Thoracic aorta (tissue), 2 donors: Measurements from ENCODE around the gene DACT3. TPM values are rescaled to one million over a fixed set of nuclear protein-coding genes. Genes with fewer than 3 reads are reported as not detected.

Source experiments
- ATAC-seq: fragments of 150-250 bp; one replicate; pipeline ENCODE4 v1.8.0; 2017; ENCODE audit warnings: low read depth; ENCODE audit not compliant: insufficient number of reproducible peaks, low FRiP score
- DNase-seq: peaks from one replicate; pipeline ENCODE4 v3.0.0-alpha.2; 2020; ENCODE audit warnings: low spot score
- H3K27ac ChIP-seq, 2 donors: fragments of 200-600 bp; sonication (generic); 1 replicate in 1 of 2; 2 replicates in 1 of 2; pipeline ENCODE4 v1.5.1; 2016; ENCODE audit warnings: mild to moderate bottlenecking in 2 of 2, moderate library complexity in 2 of 2
- H3K27me3 ChIP-seq: fragments of 200-600 bp; sonication (generic); replicated peaks from 2 replicates; pipeline ENCODE4 v1.6.0; 2016; ENCODE audit warnings: mild to moderate bottlenecking; ENCODE audit not compliant: insufficient read depth
- H3K36me3 ChIP-seq: fragments of 200-600 bp; sonication (generic); one replicate; pipeline ENCODE4 v1.5.1; 2016
- H3K4me1 ChIP-seq, 2 donors: fragments of 200-600 bp; sonication (generic); 1 replicate in 1 of 2; 2 replicates in 1 of 2; pipeline versions ENCODE4 v1.5.1 to v1.6.0; 2016; ENCODE audit warnings: low read depth in 2 of 2, mild to moderate bottlenecking in 1 of 2; ENCODE audit not compliant: control insufficient read depth in 1 of 2
- H3K4me3 ChIP-seq: fragments of 200-600 bp; sonication (generic); 2 replicates; pipeline ENCODE4 v1.5.1; 2016; ENCODE audit warnings: mild to moderate bottlenecking
- H3K9me3 ChIP-seq: fragments of 200-600 bp; sonication (generic); 2 replicates; pipeline ENCODE4 v1.5.1; 2016
- total RNA-seq, 2 donors: library from RNA; depleted of rRNA; stranded (reverse); fragments of >200 nt; gene quantifications; one replicate each; pipeline versions ENCODE4 v1.1.0 to v1.2.3, GENCODE V29; 2016
- TF ChIP-seq, protein P1 (sequence below): fragments of 200-600 bp; sonication (generic); IDR thresholded peaks from one replicate; pipeline ENCODE4 v1.5.1; 2019; ENCODE audit warnings: antibody characterized with exemption

Gene DACT3
- total RNA-seq, 2 donors from 2014 or later, result 118 to 138 TPM

DNA sequence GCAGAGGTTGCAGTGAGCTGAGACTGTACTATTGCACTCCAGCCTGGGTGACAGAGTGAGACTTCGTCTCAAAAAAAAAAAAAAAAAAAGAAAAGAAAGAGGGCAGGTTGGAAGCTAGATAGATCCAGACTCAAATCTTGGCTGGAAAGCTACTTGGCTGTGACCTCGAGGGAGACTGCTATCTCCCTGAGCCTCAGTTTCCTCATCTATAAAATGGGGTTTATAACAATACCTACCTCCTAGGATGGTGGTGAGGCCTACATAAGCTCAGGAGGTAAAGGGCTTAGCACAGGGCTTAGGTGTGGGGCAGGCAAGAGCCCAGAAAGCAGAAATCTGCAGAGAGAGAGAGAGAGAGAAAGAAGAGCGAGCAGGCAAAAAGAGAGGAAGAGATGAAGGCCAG lies 24.2 kb upstream of the DACT3 start:
- Histone ChIP-seq H3K27me3 (no peaks in the 10 kb centered on the region), H3K9me3 (no peaks in the 10 kb centered on the region), H3K4me1 (no peaks in the 10 kb centered on the region), H3K27ac (no peak overlapping the region), H3K36me3 (peaks cover 55% of the 10 kb centered on the region), H3K4me3 (no peak overlapping the region)
- TF ChIP-seq, protein P1, sequence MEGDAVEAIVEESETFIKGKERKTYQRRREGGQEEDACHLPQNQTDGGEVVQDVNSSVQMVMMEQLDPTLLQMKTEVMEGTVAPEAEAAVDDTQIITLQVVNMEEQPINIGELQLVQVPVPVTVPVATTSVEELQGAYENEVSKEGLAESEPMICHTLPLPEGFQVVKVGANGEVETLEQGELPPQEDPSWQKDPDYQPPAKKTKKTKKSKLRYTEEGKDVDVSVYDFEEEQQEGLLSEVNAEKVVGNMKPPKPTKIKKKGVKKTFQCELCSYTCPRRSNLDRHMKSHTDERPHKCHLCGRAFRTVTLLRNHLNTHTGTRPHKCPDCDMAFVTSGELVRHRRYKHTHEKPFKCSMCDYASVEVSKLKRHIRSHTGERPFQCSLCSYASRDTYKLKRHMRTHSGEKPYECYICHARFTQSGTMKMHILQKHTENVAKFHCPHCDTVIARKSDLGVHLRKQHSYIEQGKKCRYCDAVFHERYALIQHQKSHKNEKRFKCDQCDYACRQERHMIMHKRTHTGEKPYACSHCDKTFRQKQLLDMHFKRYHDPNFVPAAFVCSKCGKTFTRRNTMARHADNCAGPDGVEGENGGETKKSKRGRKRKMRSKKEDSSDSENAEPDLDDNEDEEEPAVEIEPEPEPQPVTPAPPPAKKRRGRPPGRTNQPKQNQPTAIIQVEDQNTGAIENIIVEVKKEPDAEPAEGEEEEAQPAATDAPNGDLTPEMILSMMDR, result no peak
- DNase-seq (no peak), ATAC-seq (no peak)

DNA sequence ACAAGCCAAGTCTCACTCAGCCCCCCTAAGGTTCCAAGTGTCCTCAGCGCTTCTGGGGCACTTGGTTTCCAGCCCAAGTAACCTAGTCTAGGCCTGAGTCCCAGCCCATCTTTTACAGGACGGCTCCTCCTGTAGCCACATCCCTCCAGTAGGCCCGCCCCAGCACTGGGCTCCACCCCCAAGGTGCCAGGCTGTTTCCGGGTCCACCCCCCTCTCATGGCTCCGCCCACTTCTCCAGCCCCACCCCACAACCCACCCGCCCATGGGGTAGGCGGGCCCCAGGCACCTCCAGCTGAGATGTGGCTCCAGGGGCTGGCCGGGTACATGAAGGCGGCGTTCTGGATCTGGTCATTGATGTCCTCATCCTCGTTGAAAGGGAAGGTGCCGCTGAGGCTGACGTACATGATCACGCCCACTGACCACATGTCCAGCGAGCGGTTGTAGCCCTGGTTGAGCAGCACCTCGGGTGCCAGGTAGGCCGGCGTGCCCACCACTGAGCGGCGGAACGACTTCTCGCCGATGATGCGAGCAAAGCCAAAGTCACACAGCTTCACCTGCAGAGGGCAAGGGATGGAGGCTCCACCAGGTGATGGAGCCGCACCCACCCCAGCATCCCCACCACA lies 17.2 kb upstream of the DACT3 start:
- TF ChIP-seq, protein P1, result no peak
- DNase-seq (no peak), ATAC-seq (no peak)
- H3K27ac ChIP-seq, result no peak overlapping the region
- H3K27me3 ChIP-seq, result no peaks in the 10 kb centered on the region
- no peaks in the 10 kb centered on the region for H3K9me3 ChIP-seq
- H3K36me3 ChIP-seq, result peaks cover 35% of the 10 kb centered on the region
- no peaks in the 10 kb centered on the region for H3K4me1 ChIP-seq
- H3K4me3 ChIP-seq, result no peak overlapping the region

DNA sequence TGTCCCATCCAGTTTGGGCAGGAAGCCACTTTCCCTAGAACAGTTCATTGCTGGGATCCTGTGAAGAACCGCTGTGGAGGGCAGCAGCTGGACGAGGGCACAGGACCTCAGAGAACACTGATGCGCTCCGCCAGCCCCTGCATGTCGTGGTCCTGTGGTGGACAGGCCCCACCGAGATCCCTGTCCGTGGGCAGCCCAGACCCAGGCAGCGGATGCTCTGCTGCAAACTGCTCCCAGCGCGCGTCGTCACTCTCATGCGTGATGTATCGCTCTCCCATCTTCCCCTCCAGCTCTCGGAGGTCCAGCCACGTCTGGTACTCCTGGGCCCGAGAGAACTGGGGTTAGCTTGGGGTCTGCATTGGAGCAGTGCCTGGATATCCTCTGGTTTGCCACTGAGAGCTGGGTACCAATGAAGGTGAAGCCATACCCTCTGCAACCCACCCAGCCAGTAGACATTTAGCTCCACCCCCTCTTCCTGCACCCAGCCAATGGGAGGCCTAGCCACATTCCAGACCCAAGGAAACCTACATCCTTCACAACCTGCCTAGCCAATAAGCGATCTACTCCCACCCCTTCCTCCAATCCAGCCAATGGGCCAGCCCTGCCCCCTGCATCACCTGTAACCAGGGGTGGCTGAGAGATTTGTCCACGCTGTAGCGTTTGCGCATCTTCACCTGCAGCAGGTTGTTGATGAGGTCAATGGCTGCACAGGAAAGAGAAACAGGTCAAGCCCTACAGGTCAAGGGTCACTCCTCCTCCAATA lies 13.6 kb upstream of the DACT3 start:
- H3K27ac ChIP-seq, result no peak overlapping the region
- H3K4me1 ChIP-seq, result no peaks in the 10 kb centered on the region
- H3K4me3 ChIP-seq, result no peak overlapping the region
- TF ChIP-seq, protein P1, result no peak
- H3K27me3 ChIP-seq, result no peaks in the 10 kb centered on the region
- DNase-seq (no peak), ATAC-seq (no peak)
- H3K36me3 ChIP-seq, result peaks cover 24% of the 10 kb centered on the region
- H3K9me3 ChIP-seq, result no peaks in the 10 kb centered on the region

DNA sequence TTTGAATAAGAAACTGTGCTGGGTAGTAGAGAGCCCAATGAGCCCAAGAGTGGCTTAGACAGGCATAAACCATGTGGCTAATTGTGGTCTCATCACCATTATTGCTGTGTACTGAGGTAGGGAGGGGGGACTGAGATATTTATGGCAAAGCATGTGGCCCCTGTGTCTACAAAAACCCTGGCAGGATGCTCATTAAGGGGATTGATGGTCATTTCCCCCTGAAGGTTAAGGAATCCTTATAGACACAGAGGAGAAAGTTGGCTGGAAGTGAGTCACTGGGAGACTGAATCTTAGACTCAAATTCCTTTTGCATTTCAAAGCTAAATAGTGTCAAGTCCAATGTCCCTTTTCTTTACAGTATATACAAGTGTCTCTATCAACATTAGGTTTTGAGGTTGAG lies 9.8 kb upstream of the DACT3 start:
- Histone ChIP-seq H3K27me3 (no peaks in the 10 kb centered on the region), H3K36me3 (peaks cover 11% of the 10 kb centered on the region), H3K27ac (no peak overlapping the region), H3K9me3 (no peaks in the 10 kb centered on the region), H3K4me1 (no peaks in the 10 kb centered on the region), H3K4me3 (no peak overlapping the region)
- ATAC-seq, result no peak
- TF ChIP-seq, protein P1, result no peak
- no peak for DNase-seq

DNA sequence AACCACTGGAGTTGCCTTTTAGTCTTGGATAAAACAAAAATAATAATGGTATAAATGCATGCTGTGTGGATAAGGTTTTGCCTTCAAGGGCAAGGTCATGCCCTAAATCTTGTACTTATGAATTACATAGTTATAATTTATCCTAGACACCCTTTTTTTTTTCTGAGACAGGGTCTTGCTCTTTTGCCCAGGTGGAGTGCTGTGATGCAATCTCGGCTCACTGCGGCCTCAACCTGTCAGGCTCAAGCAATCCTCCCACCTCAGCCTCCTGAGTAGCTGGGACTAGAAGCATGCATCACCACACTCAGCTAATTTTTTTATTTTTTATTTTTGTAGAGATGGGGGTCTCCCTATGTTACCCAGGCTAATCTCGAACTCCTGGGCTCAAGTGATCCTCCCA lies 7.7 kb upstream of the DACT3 start:
- H3K27ac ChIP-seq, result no peak overlapping the region
- H3K4me1 ChIP-seq, result no peaks in the 10 kb centered on the region
- ATAC-seq (no peak), DNase-seq (no peak)
- no peaks in the 10 kb centered on the region for H3K9me3 ChIP-seq
- peaks cover 1% of the 10 kb centered on the region for H3K36me3 ChIP-seq
- TF ChIP-seq, protein P1, result no peak
- H3K27me3 ChIP-seq, result no peaks in the 10 kb centered on the region
- no peak overlapping the region for H3K4me3 ChIP-seq
